ENCODE measurements around the gene THBS4.

THBS4 gene

GRCh38 chr5:80117446-80117845, 82.3 kb downstream of the THBS4 start:
- DNase-seq (ENCODE audit: extremely low read depth, low read depth) = no peak
- TF ChIP-seq CTCF (IDR thresholded peaks at IDR 0.05; ENCODE audit: low read depth, low read length) = no peak

DNA sequence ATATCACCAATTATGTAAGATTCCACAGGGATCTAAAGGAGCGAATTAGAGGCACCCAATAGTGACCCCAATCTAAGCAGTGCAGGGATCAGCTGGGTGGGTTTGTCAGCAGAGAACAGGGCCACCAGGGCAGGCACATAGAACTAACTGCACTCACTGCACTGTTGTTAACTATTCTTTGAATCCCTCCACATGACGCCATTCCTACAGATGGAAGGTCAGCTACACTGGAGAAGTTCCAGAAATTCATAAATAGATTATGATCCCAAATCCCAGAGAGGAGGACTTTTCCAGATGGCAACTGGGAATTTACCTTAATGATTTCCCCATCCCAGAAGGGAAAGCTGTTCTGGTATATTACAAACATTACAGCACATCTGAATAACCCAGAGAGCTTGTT, 84.2 kb downstream of the THBS4 start:
- TF ChIP-seq CTCF (IDR thresholded peaks at IDR 0.05; ENCODE audit: low read depth, low read length) = no peak

GRCh38 chr5:80122579-80122978, 87.4 kb downstream of the THBS4 start:
- no peak for TF ChIP-seq CTCF (IDR thresholded peaks at IDR 0.05; ENCODE audit: low read depth, low read length)
- no peak for DNase-seq (ENCODE audit: extremely low read depth, low read depth)

More for the DNA sequence above, 84.2 kb downstream of the THBS4 start:
- no peak for DNase-seq (ENCODE audit: extremely low read depth, low read depth)

DNA sequence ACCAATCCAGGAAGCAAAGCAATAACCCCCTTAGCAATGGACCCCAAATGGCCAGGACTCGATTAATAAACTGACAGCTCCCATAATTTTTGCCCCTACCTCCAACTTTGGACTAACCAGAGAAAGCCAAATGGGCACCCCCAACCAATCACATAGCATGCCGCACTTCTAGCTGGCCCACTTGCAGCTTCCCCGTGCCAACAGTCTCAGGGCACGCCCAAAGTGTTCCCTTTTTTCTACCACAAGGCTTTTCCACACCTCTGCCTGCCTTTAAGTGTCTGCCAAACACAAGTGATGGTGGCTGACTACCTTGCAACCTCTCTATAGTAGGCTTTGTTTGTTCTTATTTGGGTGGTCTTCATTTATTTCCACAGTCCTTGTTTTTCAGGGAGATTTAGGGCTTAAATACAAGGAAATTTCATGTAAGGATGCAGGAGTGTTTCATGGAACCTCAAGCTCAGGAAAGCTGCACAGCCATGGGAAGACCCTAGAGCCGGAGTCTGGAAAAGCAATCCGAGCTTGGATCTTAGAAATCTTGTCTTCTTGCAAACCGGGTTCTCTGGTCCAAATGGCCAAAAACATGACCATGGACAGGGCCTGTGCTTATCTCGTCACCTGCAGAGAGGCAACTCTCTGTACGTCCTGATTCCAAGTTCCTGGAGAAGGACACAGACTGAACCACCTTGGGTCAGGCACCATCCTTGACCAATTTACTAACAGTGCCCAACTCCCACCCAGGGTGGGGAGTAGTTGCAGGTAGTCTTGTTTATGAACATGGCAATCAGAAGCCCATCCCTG, 89.2 kb downstream of the THBS4 start:
- no peak for TF ChIP-seq CTCF (IDR thresholded peaks at IDR 0.05; ENCODE audit: low read depth, low read length)

DNA sequence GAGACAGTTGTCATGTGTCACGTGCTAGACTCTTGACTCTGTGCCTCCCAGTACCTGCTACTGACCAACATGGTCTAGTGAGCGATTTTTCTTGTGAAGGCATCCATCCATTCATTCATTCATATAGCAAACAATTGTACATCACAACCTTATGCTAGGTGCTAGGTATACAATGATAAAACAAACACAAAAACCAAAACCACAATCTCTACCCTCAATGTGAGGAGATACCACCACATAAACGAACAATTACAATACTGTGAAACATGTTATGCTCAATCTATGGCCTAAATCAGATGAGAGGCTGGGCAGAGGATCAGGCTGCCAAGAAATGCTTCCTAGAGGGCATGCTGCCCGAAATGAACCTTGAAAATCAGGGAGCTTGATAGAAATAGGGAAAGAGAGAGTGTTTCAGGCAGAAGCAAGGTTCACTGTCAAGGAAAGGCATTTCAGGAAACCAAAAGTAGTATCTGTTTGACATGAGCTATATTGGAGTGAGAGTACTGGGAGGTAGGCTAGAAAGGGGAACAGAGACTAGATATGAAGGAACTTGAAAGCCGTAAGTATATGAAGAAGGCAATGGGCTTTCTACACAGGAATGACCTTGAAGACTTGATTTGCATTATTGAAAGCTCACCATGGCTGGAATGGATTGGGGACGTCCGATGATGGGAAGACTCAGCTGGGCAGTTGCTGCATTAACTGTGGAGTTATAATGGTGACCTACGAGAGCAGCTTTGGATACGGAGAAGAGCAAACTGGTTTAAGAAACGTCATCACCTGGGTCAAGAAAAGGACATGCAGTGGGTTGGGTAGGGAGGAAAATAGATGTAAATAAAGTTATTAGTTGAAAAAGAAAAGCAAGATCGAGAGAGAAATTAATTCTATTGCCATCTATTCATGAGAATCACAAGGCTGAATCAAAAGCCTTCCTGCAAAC, 90.1 kb downstream of the THBS4 start:
- no peak for TF ChIP-seq CTCF (IDR thresholded peaks at IDR 0.05; ENCODE audit: low read depth, low read length)
- DNase-seq (ENCODE audit: extremely low read depth, low read depth) = no peak

More for the DNA sequence above, 89.2 kb downstream of the THBS4 start:
- no peak for DNase-seq (ENCODE audit: extremely low read depth, low read depth)

DNA sequence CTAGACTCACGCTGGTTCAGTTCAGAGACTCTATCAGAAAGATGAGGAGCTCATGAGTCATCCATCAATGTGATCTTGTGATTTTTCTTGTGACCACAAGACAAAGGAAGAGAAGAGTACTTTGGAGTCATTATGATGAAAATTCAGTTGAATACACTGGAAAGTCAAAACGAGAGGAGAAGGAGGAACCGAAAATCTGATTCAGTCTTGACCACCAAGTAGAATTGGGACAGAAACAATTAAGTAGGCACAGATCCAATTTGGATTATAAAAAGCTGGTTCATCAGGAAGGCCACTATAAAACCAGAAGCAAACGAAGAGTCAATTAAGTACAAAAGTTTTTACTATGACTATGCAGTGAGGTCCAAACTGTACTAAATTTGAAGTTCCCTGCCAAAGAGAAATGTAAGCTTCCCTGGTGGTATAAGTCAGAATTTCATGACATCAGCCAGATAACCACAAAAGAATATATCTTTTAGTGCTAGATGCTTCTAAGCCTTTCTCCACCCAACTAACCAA, 90.9 kb downstream of the THBS4 start:
- DNase-seq (ENCODE audit: extremely low read depth, low read depth) = peak; percentile 2
- TF ChIP-seq CTCF (IDR thresholded peaks at IDR 0.05; ENCODE audit: low read depth, low read length) = no peak

Data from AG09319 (cell line).